HG03460 (cell line): Measurements from ENCODE around the gene NUB1.
A peak's percentile ranks its signal among the peaks of the same experiment; 100 is the strongest.
"Not testable (repeated sequence)": the region's sequence is repeated elsewhere in the genome, so short reads cannot be mapped to it uniquely, and the experiment has no call there.

ENCODE experiments used
- ATAC-seq: cut with Tn5 transposase; IDR thresholded peaks from one replicate; pipeline ENCODE4 v1.9.1; 2021; ENCODE audit not compliant: unreplicated experiment

Gene NUB1, protein sequence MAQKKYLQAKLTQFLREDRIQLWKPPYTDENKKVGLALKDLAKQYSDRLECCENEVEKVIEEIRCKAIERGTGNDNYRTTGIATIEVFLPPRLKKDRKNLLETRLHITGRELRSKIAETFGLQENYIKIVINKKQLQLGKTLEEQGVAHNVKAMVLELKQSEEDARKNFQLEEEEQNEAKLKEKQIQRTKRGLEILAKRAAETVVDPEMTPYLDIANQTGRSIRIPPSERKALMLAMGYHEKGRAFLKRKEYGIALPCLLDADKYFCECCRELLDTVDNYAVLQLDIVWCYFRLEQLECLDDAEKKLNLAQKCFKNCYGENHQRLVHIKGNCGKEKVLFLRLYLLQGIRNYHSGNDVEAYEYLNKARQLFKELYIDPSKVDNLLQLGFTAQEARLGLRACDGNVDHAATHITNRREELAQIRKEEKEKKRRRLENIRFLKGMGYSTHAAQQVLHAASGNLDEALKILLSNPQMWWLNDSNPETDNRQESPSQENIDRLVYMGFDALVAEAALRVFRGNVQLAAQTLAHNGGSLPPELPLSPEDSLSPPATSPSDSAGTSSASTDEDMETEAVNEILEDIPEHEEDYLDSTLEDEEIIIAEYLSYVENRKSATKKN

DNA sequence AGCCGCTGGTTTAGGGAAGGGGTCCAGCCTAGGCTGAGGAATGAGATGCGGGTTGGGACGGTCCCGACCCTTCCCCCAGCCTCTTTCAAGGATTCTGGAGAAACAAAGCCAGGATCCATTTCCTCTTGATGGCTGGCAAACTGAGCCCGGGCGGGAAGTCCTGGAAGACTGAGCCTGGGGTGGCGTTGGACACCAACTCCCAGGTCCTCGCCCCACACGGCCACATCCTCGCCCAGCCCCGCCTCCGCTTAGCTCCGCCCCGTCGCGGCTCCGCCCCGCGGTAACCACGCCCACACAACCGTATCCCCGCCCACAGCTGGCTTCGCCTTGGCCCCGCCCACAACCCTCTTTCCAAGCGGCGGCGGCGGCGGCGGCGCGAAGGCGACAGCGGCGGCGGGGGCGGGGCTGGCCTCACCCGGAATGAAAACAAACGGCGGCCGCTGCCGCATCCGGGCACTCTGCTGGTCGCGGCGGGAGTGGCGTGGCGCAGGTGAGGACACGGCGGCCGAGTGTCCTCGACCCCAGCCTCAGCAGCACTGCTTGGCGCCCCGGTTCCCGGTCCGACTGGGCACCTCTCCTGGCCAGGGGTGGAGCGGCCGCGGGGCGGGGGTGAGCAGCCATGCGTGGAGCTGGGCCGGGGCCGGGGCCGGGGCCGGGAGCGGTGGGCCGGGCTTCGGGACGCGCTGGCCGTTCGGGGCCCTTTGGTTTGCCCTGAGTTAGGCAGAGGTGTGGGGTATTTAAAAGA is at the start of gene NUB1:
NUB1 (plus strand) TSS at position 456 of the 745 bp plus-strand sequence. CDS start 3,538 bp downstream, outside the sequence.
- ATAC-seq: peak; percentile 57

- no peak for ATAC-seq
Observed at GRCh38 chr7:151292850-151293249, 48.8 kb upstream of the NUB1 start.

GRCh38 chr7:151296202-151296992 is 45.2 kb upstream of the NUB1 start:
- no peak for ATAC-seq

- no peak for ATAC-seq
Observed at GRCh38 chr7:151298765-151299164, 42.8 kb upstream of the NUB1 start.

GRCh38 chr7:151299530-151299929 is 42.1 kb upstream of the NUB1 start:
- ATAC-seq: no peak

DNA sequence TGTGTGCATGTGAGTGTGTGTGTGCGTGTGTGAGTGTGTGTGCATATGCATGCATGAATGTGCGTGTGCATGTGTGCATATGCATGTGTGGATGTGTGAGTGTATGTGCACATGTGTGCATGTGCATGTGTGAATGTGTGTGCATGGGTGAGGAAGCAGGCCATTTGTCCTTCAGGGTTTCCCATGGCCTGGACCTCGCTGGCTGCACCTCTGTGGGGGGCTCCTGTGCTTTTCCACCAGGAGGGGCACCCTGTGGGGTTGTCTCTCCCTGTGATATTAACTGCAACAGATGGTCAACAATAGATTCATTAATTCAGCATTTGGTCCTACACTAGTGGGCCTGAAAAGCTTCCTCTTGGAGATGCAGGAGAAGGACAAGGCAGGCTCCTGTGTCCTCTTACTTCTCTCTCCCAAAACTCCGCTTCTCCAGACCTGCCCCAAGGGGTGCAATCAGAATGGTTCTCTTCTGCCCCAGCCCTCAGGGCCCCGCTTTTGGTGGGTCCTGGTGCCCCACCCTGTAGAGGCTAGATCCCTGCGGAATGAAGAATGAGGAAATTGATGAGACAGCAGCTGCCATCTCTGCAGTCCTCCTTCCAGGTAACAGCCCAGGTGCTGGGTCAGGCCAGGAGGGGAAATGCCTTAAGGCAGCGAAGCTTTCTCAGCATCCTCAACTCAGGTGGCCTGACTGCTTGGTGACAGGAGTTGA is 41.5 kb upstream of the NUB1 start:
- ATAC-seq: no peak

DNA sequence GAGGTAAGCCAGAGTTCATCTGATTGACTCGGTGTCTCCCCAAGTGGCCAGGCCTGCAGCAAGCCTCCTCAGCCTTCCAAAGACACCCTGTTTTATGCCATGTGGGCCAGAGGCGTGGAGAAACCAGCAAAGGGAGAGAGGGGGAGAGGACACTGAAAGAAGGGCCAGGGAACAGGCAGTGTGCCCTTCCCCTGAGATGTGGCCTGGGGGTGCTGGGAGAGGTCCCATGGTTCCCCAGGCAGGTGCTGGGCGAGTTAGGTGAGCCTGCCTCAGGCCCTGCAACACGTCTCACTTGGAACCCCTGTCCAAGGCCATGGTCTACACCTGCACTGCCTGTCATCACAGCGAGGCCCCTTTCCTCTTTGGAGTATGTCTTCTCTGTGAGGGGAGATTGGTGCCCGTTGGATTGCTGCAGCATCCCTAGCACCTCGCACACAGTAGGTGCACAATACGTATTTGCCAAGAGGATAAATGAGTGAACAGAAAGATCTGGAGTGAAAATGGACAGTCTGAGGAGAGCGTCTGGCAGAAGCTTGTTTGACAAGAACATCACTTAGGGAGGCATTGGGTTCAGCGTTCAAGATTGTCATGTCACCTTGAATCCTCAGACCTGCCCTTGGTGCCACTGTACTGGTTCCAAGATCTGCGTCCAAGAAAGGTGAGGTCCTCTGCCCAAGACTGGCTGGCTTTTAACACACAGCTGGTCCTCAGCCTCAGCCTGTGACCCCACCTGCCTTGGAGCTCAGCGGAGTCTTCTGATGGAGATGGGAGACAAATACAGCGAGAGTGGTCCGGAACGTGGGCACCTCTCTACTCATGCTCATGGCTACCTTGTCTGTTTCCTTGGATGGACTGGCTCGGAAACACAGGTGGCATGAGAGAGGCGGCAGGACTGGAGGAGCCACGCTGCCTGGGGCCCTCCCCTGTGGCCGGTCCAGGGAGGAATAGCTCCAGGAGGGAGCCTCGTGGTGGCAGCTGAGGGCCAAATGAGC is 39.8 kb upstream of the NUB1 start:
- no peak for ATAC-seq

DNA sequence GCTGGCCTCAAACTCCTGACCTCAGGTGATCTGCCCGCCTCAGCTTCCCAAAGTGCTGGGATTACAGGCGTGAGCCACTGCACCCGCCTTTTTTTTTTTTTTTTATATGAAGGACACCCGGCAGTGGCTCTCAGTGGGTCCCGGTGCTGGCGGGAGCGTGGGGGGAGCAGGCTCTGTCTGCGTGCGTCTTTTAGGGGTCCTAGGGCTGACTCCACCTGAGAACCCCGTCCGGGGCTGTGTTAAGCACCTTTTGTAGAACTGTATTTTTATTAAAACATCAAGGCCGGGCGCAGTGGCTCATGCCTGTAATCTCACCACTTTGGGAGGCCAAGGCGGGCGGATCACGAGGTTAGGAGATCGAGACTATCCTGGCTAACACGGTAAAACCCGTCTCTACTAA is 37.4 kb upstream of the NUB1 start:
- ATAC-seq: not testable (repeated sequence)

DNA sequence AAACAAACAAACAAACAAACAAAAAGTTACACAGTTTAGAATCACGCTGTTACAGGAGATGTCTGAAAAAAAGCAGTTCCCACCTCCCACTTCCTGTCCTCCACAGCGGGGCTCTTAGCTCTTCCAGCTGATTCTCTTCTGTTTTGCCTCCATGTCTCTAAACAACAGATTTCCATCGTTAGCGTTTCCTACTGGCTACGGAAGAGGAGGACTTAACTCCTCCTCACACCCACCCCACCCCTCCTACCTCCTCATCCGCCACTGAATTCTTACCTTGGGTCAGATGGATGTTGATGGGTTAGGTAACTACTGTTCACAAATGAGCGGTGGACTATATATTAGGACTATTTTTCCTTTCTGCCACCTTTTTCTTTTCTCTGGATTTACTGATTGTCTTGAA is 36.8 kb upstream of the NUB1 start:
- no peak for ATAC-seq

DNA sequence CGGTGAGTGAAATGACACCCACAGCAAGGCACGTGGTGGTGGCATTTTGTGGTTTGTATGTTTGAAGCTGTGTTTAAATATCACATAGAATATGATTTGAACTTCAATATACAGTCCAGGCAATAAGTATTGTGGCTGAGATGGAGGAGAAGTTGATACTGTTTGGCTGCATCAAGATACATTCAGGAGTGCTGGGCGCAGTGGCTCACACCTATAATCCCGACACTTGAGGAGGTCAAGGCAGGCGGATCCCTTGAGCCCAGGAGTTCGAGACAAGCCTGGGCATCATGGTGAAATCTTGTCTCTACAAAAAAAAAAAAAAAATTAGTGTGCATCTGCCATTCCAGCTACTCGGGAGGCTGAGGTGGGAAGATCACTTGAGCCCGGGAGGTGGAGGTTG is 35.2 kb upstream of the NUB1 start:
- no peak for ATAC-seq

GRCh38 chr7:151306860-151307259 is 34.8 kb upstream of the NUB1 start:
- ATAC-seq: no peak

- no peak for ATAC-seq
Observed at GRCh38 chr7:151307536-151307935, 34.1 kb upstream of the NUB1 start.

DNA sequence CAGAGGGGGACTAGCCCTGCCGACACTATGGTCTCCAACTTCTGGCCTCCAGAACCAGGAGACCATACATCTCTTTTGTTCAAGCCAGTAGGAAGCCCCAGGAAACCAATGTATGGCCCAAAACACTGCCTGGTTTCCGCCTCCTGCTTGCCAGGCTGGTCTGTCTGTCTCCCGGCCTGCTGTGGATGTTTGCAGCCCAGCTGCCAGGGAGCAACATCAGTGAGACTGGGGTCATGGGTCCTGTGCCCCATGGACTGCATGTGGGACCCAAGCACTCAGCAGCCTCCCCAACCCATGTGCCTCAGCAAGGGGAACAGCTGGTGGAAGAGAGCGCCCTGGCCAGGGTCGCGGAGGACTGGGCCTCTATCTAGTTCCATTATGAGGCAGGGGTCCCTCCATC is 33.4 kb upstream of the NUB1 start:
- no peak for ATAC-seq

DNA sequence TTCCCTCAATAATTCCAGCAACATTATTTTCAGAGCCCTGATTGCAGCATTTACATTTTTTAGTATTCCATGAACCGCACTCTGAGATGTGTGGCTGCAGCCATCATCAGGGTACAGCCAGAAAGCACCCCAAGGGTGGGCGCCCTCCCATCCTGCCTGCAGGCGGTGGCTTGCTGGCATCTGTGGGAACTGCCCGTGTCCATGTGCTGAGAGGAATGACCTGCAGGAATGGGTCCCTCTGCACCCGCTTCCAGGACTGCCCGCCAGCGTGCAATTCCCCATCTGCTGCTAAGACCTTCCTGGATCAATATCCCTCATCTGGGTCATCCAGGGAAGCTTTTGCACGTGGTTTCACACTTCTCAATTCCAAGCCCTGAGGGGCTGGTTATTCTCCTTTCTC is 32.8 kb upstream of the NUB1 start:
- ATAC-seq: no peak

DNA sequence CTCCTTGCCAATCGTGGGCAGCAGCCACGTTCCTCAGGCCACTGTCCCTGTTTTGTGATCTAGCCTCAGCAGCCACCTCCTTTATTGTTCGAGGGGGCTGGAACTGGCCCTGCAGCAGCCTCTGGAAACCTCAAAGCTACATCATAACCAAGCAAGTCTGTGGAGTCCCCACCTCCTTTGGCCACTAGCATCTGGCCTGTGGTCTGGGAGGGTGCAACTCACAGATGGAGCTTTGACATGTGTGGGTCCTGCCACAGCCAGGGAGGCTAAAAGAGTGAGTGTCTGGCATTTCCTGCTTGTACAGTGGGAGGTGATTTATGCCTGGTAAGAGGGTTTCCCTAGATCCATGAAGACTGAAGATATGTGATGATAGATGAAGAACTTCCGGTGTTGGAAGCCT is 32.3 kb upstream of the NUB1 start:
- no peak for ATAC-seq

GRCh38 chr7:151310578-151310977 is 31.0 kb upstream of the NUB1 start:
- no peak for ATAC-seq

- ATAC-seq: no peak
Observed at GRCh38 chr7:151311294-151311864, 30.2 kb upstream of the NUB1 start.

DNA sequence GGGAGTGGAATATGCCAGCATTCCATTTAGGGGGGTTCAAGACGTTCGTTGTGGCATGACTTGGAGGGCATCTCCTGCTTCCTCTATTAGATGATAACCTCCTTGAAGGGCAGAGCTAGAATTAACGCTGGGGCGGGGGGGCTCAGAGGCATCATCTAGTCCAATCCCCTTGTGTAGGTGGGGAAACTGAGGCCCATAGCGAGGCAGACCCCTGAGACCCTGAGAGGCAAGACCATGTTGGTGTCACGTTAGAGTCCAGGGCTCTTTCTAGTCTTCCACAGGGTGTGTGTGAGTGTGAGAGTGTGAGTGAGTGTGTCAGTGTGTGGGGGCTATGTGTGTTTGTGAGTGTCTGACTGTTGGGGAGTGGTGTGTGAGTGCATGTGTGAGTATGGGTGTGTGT is 29.3 kb upstream of the NUB1 start:
- no peak for ATAC-seq
